Measurements from ENCODE around the gene SV2C. TPM values are rescaled to one million over a fixed set of nuclear protein-coding genes. Genes with fewer than 3 reads are reported as not detected.

The SV2C gene
- total RNA-seq, 1 donor from 2014 or later = 17.8 TPM

DNA sequence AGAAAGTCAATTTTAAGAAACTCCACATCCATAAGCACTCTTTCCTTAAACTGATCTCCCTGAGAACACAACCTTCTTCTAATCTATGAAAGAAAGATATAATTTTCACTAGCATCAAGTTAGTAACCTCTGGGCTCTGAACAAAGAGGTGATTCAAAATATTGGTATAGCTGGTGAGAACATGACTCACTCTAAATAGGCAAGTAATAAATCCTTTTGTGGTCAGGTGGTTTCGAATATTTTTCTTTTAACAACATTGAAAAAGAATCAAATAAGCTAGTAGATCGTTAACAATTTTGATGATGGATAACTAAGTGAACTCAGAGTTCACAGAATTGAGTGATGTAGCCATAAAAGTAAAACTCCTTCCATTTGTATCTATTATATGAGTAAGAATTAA lies 169.3 kb downstream of the SV2C start:
- H3K4me1 Mint-ChIP-seq (ENCODE audit: low read depth, unreplicated experiment) = peaks cover 17% of the 10 kb centered on the region
- DNase-seq = no peak
- no peak overlapping the region for H3K27ac Mint-ChIP-seq (ENCODE audit: unreplicated experiment)
- TF ChIP-seq, protein P1, sequence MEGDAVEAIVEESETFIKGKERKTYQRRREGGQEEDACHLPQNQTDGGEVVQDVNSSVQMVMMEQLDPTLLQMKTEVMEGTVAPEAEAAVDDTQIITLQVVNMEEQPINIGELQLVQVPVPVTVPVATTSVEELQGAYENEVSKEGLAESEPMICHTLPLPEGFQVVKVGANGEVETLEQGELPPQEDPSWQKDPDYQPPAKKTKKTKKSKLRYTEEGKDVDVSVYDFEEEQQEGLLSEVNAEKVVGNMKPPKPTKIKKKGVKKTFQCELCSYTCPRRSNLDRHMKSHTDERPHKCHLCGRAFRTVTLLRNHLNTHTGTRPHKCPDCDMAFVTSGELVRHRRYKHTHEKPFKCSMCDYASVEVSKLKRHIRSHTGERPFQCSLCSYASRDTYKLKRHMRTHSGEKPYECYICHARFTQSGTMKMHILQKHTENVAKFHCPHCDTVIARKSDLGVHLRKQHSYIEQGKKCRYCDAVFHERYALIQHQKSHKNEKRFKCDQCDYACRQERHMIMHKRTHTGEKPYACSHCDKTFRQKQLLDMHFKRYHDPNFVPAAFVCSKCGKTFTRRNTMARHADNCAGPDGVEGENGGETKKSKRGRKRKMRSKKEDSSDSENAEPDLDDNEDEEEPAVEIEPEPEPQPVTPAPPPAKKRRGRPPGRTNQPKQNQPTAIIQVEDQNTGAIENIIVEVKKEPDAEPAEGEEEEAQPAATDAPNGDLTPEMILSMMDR (IDR thresholded peaks at IDR 0.05; ENCODE audit: partially characterized antibody, unreplicated experiment) = no peak
- H3K27me3 Mint-ChIP-seq (ENCODE audit: unreplicated experiment) = no peaks in the 10 kb centered on the region
- no peaks in the 10 kb centered on the region for H3K36me3 Mint-ChIP-seq (ENCODE audit: unreplicated experiment)
- H3K9me3 Mint-ChIP-seq (ENCODE audit: unreplicated experiment) = no peaks in the 10 kb centered on the region
- H3K4me3 Mint-ChIP-seq (ENCODE audit: unreplicated experiment) = no peak overlapping the region

DNA sequence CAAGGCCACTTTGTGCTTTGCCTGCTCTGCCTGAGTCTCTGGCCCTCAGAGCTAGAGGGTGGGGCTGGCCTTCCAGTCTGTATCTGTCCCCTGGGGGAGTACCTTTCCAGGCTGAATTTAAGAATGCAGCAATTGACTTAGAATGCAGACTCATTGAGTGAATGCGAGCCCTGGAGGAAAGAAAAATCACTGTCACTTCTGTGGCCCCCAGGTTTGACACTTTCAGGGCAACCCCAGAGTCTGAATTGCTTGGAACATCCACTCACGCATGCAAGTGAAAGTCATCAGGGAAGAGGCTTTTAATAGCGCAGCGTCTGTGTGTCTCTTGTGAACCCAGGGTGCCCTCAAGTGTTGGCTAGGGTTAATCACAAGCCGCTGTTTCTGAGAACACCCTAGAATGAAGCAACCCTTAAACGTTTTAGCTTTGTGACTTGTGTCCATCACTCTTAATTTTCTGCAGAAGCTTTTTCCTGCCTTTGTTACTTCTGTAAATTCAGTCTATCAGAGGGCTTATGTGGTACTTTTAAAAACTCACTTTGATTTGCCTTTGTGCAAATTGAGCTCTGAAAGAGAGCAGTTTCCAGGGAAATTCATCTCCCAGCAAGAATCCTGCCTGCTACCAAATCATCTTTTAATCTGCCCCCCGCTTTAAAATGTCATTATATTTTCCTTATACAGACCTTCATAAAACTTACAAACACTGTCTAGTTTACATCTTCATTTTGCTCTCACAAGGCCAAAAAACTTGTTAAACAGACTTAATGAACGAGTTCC lies 173.1 kb downstream of the SV2C start:
- Mint-ChIP-seq H3K27me3 (ENCODE audit: unreplicated experiment) (no peaks in the 10 kb centered on the region), H3K9me3 (ENCODE audit: unreplicated experiment) (peaks cover 1% of the 10 kb centered on the region), H3K27ac (ENCODE audit: unreplicated experiment) (peak overlapping the region; percentile 76), H3K36me3 (ENCODE audit: unreplicated experiment) (no peaks in the 10 kb centered on the region), H3K4me3 (ENCODE audit: unreplicated experiment) (no peak overlapping the region), H3K4me1 (ENCODE audit: low read depth, unreplicated experiment) (peaks cover 20% of the 10 kb centered on the region)
- DNase-seq = peak; percentile 54
- TF ChIP-seq, protein P1 (IDR thresholded peaks at IDR 0.05; ENCODE audit: partially characterized antibody, unreplicated experiment) = peak; percentile 26

DNA sequence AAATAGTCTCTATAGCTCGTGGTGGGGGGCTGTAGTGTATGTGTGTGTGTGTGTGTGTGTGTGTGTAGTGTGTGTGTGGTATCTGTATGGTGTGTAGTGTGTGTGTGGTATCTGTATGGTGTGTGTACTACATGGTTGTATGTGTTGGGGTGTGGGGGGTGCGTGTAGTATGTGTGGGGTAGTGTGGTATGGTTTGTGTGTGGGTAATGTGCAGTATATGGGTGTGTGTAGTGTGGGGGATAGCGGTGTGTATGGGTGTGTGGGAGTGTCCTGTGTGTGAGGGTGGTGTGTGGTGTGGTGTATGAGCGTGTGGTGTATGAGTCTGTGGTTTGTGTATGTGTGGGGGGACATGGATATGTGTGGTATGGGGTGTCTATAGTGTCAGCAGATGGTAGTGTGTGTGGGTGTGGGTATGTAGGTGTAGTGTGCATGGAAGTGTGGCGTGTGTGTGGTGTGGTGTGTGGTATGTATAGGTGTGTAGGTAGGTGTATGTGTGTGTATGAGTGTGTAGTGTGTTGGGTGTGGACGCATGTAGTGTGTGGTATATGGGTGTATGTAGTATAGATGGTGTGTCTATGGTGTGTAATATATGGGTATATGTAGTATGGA lies 174.1 kb downstream of the SV2C start:
- DNase-seq = no peak
- Mint-ChIP-seq H3K36me3 (ENCODE audit: unreplicated experiment) (no peaks in the 10 kb centered on the region), H3K4me3 (ENCODE audit: unreplicated experiment) (no peak overlapping the region), H3K27ac (ENCODE audit: unreplicated experiment) (no peak overlapping the region), H3K4me1 (ENCODE audit: low read depth, unreplicated experiment) (peaks cover 20% of the 10 kb centered on the region), H3K9me3 (ENCODE audit: unreplicated experiment) (peaks cover 1% of the 10 kb centered on the region), H3K27me3 (ENCODE audit: unreplicated experiment) (no peaks in the 10 kb centered on the region)
- TF ChIP-seq, protein P1 (IDR thresholded peaks at IDR 0.05; ENCODE audit: partially characterized antibody, unreplicated experiment) = no peak

DNA sequence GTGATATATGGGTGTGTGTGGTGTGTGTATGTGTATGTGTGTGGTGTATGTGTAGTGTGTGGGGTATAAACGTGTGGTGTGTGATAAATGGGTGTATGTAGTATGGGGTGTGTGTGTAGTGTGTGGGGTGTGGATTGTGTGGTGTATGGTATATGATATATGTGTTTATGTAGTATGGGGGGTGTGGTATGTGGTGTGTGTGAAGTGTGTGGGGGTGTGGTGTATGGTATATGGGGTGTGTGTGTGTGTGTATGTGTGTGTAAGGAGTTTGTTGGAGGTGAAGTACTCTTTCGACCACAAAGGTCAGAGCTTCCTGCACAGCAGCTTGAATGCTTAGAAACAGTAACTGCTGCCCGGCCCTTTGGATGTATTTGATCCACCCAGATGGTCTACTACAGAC lies 174.7 kb downstream of the SV2C start:
- no peaks in the 10 kb centered on the region for H3K36me3 Mint-ChIP-seq (ENCODE audit: unreplicated experiment)
- peaks cover 20% of the 10 kb centered on the region for H3K4me1 Mint-ChIP-seq (ENCODE audit: low read depth, unreplicated experiment)
- H3K27me3 Mint-ChIP-seq (ENCODE audit: unreplicated experiment) = no peaks in the 10 kb centered on the region
- DNase-seq = no peak
- H3K4me3 Mint-ChIP-seq (ENCODE audit: unreplicated experiment) = no peak overlapping the region
- H3K9me3 Mint-ChIP-seq (ENCODE audit: unreplicated experiment) = peaks cover 1% of the 10 kb centered on the region
- H3K27ac Mint-ChIP-seq (ENCODE audit: unreplicated experiment) = no peak overlapping the region
- TF ChIP-seq, protein P1 (IDR thresholded peaks at IDR 0.05; ENCODE audit: partially characterized antibody, unreplicated experiment) = no peak

DNA sequence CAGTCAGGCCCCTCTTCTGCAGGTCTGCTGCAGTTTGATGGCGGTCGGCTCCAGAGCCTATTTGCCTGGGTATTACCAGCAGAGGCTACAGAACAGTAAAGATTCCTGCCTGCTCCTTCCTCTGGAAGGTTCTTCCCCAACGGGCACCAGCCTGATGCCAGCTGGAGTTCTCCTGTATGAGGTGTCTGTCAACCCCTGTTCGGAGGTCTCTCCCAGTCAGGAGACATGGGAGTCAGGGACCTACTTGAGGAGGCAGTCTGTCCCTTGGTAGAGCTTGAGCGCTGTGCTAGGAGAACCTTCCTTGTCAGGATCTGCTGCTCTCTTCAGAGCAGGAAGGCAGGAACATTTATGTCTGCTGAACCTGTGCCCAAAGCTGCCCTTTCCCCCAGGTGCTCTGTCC lies 181.5 kb downstream of the SV2C start:
- Mint-ChIP-seq H3K4me3 (ENCODE audit: unreplicated experiment) (no peak overlapping the region), H3K27me3 (ENCODE audit: unreplicated experiment) (peaks cover 4% of the 10 kb centered on the region), H3K27ac (ENCODE audit: unreplicated experiment) (no peak overlapping the region), H3K9me3 (ENCODE audit: unreplicated experiment) (peaks cover 3% of the 10 kb centered on the region), H3K4me1 (ENCODE audit: low read depth, unreplicated experiment) (no peaks in the 10 kb centered on the region), H3K36me3 (ENCODE audit: unreplicated experiment) (peaks cover 6% of the 10 kb centered on the region)
- DNase-seq = no peak
- TF ChIP-seq, protein P1 (IDR thresholded peaks at IDR 0.05; ENCODE audit: partially characterized antibody, unreplicated experiment) = no peak

Data from glutamatergic neuron (in vitro differentiated cells).